HG02623 (cell line): Measurements from ENCODE around the gene TULP4.

Experiments used
- ATAC-seq: cut with Tn5 transposase; IDR thresholded peaks from one replicate; pipeline ENCODE4 v1.9.1; 2021; ENCODE audit warnings: moderate library complexity; ENCODE audit not compliant: unreplicated experiment

TULP4 gene

GRCh38 chr6:158497620-158498019, 185.4 kb downstream of the TULP4 start:
- ATAC-seq: no peak

DNA sequence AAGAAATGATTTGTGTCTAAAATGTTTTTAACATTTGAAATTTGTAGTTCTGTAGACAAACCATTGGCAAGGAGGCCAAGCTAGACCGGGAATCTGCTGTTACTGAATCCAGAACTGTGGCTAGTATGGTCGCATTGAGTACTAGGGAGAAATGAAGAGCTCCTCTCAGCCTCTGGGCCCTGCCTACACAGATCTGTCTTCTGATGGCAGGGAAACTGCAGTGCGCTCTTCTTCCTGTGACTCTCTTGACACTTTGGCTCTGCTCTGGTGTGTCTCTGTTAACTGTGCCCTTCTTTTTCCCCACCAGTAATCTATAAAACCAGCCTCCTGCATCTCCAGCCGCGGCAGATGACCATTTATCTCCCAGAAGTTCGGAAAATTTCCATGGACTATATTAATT, 186.1 kb downstream of the TULP4 start:
- no peak for ATAC-seq

- no peak for ATAC-seq
Observed at GRCh38 chr6:158499601-158500000, 187.3 kb downstream of the TULP4 start.

DNA sequence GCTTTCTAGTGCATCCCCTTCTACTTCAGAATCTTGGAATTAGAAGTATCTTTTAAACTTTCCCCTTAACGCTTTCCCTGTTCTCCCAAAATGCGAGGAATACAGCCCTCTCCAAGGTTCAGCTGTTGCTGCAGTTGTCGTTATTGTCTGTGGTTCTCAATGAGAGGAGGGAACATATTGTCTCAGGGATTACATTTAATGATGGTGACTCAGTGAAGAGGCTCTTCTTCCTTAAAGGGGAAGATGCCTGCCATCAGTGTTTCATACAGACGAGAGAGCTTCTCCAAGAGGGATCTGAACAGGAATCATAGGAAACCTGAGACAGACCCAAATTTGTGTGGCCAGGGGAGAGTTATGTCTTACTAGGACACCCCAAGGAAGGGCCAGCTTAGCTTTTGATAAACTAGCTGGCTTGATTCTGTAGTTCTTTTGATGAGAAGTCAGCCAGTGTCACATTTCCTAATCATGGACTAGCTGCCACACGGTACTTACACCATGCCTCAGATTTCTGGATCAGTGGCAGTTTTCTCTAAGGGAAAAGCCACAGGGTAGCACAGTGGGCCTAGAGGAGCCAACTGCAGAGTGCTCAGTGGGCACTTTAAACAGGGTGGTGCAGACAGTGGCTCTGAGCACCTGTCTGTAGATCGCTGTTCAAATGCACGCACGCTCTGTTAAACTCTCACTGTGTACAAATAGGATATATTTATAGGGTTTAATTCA, 187.9 kb downstream of the TULP4 start:
- no peak for ATAC-seq

GRCh38 chr6:158501360-158502262, 189.3 kb downstream of the TULP4 start:
- no peak for ATAC-seq

DNA sequence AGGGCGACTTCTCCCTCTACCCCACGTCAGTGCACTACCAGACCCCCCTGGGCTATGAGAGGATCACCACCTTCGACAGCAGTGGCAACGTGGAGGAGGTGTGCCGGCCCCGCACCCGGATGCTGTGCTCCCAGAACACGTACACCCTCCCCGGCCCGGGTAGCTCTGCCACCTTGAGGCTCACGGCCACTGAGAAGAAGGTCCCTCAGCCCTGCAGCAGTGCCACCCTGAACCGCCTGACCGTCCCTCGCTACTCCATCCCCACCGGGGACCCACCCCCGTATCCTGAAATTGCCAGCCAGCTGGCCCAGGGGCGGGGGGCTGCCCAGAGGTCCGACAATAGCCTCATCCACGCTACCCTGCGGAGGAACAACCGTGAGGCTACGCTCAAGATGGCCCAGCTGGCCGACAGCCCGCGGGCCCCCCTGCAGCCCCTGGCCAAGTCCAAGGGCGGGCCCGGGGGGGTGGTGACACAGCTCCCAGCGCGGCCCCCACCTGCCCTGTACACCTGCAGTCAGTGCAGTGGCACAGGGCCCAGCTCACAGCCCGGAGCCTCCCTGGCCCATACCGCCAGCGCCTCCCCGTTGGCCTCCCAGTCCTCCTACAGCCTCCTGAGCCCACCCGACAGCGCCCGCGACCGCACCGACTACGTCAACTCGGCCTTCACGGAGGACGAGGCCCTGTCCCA, 190.1 kb downstream of the TULP4 start:
- no peak for ATAC-seq

DNA sequence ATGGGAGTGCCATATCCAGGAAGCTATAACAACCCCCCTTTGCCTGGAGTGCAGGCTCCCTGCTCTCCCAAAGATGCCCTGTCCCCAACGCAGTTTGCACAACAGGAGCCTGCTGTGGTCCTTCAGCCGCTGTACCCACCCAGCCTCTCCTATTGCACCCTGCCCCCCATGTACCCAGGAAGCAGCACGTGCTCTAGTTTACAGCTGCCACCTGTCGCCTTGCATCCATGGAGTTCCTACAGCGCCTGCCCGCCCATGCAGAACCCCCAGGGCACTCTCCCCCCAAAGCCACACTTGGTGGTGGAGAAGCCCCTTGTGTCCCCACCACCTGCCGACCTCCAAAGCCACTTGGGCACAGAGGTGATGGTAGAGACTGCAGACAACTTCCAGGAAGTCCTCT, 191.0 kb downstream of the TULP4 start:
- ATAC-seq: no peak

GRCh38 chr6:158503846-158504245, 191.6 kb downstream of the TULP4 start:
- no peak for ATAC-seq

DNA sequence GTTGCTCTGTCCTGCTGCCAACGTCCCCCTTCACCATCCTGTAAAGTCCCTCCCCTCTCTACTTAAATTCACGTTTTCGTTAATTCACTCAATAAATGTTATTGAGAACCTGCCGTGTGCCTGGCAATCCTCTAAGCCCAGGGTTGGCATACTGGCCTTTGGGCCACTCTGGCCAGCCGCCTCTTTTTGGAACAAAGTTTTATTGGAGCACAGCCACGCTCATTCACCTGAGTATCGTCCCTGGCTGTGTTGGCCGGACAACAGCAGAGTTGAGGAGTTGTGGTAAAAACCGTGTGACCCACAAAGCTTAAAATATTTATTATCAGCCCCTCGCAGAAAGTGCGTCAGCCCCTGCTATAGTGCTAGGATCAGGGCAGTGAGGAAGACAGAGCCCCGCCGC, 192.9 kb downstream of the TULP4 start:
- ATAC-seq: no peak

GRCh38 chr6:158506601-158507000, 194.3 kb downstream of the TULP4 start:
- ATAC-seq: no peak

DNA sequence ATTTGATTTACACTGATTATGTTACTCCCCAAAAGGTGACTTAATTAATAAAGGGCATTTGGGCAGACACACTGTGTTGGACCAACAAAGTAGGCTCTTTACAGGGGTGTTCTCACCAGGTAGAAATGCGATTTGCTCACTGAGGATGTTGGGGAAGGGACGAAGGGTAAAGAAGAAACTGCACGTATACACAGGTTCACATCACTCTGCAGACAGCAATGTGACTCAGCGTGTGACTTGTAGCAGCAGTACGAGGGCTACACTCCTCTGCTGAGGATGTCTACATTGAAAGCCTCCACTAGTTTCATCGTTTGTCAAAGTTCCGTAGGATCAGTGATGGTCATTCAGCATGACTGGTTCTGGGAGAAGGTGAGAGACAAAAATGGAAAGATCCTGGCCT, 194.9 kb downstream of the TULP4 start:
- no peak for ATAC-seq

DNA sequence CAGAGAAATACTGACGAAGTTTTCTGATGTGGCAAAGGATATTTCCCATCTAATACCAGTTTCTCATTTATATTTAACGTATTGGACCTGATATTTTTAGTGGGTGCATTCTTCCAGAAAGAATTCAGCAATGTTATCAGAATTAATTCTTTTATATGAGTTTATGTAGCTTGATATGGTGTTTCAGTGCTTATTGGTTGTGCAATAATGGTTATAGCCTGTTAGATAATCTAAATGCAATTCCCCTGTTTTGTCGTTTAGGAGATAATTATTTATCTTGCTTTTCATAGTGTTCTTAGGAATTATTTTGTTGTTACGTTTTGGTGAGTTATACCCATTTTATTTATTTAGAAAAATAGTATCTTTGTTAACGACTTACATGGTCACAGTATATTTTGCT, 196.2 kb downstream of the TULP4 start:
- ATAC-seq: no peak

GRCh38 chr6:158509465-158509864, 197.2 kb downstream of the TULP4 start:
- no peak for ATAC-seq

DNA sequence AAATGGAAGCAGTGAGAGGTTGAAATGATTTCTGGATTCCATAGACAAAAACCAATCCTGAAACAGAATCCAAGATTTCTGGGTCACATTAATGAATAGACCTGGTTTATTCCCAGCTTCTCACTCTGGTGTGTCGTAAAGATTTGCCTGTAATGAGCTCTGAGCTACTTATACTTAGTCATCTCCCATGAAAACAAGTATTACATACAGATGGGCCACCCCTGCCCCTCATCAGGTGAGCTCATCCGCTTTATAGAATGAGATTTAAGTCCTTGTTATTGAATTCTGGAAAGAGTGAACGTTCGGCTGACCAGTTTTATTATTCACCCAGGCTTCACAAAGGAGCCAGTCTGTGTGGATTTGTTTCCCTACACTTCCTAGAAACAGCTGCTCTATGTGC, 200.5 kb downstream of the TULP4 start:
- ATAC-seq: no peak

GRCh38 chr6:158514176-158514575, 201.9 kb downstream of the TULP4 start:
- ATAC-seq: no peak

- no peak for ATAC-seq
Observed at GRCh38 chr6:158514991-158515390, 202.7 kb downstream of the TULP4 start.

DNA sequence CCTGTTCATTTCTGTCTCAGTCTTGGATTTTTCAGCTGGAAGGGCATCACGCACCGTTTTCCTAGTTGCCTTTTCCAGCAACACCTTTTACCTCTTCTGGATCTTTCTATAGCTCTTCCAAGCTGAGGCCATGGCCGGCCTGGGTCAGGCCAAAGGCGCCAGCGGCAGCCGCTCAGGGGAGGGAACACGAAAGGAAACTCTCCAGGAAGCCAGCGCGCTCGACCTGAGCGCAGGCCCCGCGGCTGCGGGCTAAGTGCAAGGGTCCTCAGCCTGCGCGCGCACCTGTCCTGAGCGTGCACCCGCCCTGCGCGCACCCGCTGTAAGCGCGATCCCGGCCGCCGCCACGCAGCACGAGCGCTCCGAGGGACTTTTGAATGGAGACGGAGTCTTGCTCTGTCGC, 203.8 kb downstream of the TULP4 start:
- no peak for ATAC-seq

DNA sequence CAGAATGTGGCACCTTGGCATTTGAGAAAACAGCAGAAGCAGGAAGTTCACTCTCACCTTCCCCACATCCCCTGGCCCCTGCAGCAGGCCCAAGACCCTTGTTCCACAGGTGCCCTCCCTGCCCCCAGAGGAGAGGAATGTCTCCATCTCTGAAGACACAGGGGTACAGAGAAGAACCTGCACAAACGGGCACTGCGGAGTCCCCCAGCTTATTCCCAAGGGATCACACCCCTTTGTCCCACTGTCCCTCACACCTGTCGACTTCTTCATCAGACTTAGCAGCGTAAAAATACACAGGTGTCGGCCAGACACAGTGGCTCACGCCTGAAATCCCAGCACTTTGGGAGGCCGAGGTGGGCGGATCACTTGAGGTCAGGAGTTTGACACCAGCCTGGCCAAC, 204.8 kb downstream of the TULP4 start:
- no peak for ATAC-seq

GRCh38 chr6:158517581-158517980, 205.3 kb downstream of the TULP4 start:
- no peak for ATAC-seq

- peak; percentile 71 for ATAC-seq
Observed at GRCh38 chr6:158518191-158519127, 206.2 kb downstream of the TULP4 start.

GRCh38 chr6:158519300-158519699, 207.0 kb downstream of the TULP4 start:
- ATAC-seq: no peak
